ENCODE data around the gene CCDC9B. TPM values are rescaled to one million over a fixed set of nuclear protein-coding genes. Genes with fewer than 3 reads are reported as not detected.

CCDC9B gene
- total RNA-seq, 4 donors from 2014 or later: 5.4 to 34.4 (median 15.0) TPM

GRCh38 chr15:40334541-40334940 lies 6.2 kb downstream of the CCDC9B start:
- 33 to 60% methylated on average over 1 of the region's 3 CpGs for WGBS, 2 donors
- DNase-seq: no peak
- Histone ChIP-seq H3K4me3 (no peak overlapping the region), H3K9me3 (no peaks in the 10 kb centered on the region), H3K4me1 (peaks cover 53 to 88% (median 57%) of the 10 kb centered on the region in 3 donors), H3K27me3 (no peaks in the 10 kb centered on the region), H3K36me3 (peaks cover 0 to 19% (median 0%) of the 10 kb centered on the region in 3 donors), H3K27ac (peak overlapping the region; percentile 70 to 95 (median 94))
- intact Hi-C loops (cut with DNase I): no loop called here
- TF ChIP-seq CTCF (IDR thresholded peaks at IDR 0.05) (no peak), POLR2A (IDR thresholded peaks at IDR 0.05) (no peak)

- intact Hi-C loops (cut with DNase I): no loop called here
- 14 to 15% methylated on average over 2 to 6 of the region's 12 CpGs for WGBS, 2 donors
- Histone ChIP-seq H3K4me1 (peaks cover 47 to 85% (median 52%) of the 10 kb centered on the region in 3 donors), H3K9me3 (no peaks in the 10 kb centered on the region), H3K4me3 (peak overlapping the region in 1 of 4 donors; percentile 7), H3K36me3 (peaks cover 0 to 19% (median 0%) of the 10 kb centered on the region in 3 donors), H3K27ac (peak overlapping the region; percentile 70 to 95 (median 94)), H3K27me3 (no peaks in the 10 kb centered on the region)
- no peak for DNase-seq
- TF ChIP-seq POLR2A (IDR thresholded peaks at IDR 0.05) (peak in 1 of 4 donors; percentile 38), CTCF (IDR thresholded peaks at IDR 0.05) (peak in 1 of 6 experiments; percentile 9)
These were observed 6.7 kb downstream of the CCDC9B start for GRCh38 chr15:40333922-40334492.

GRCh38 chr15:40332113-40332781 lies 8.5 kb downstream of the CCDC9B start:
- no peak for TF ChIP-seq POLR2A (IDR thresholded peaks at IDR 0.05)
- TF ChIP-seq CTCF (IDR thresholded peaks at IDR 0.05): no peak
- H3K9me3 ChIP-seq: no peaks in the 10 kb centered on the region
- H3K4me3 ChIP-seq: no peak overlapping the region
- intact Hi-C loops (cut with DNase I): no loop called here
- 74 to 78% methylated on average over 8 of the region's 8 CpGs for WGBS, 2 donors
- peaks cover 0 to 15% (median 0%) of the 10 kb centered on the region in 3 donors for H3K36me3 ChIP-seq
- DNase-seq: no peak
- no peaks in the 10 kb centered on the region for H3K27me3 ChIP-seq
- peaks cover 33 to 85% (median 35%) of the 10 kb centered on the region in 3 donors for H3K4me1 ChIP-seq
- peak overlapping the region in 2 of 4 donors; percentile 31 to 92 for H3K27ac ChIP-seq

- WGBS, 2 donors: 89 to 94% methylated on average over 7 of the region's 7 CpGs
- H3K4me1 ChIP-seq: peaks cover 30 to 85% (median 31%) of the 10 kb centered on the region in 3 donors
These were observed 9.1 kb downstream of the CCDC9B start for GRCh38 chr15:40331637-40332036.

More at GRCh38 chr15:40331637-40332036, 9.1 kb downstream of the CCDC9B start:
- DNase-seq: no peak
- Histone ChIP-seq H3K9me3 (no peaks in the 10 kb centered on the region), H3K27ac (no peak overlapping the region), H3K4me3 (no peak overlapping the region), H3K27me3 (no peaks in the 10 kb centered on the region), H3K36me3 (peaks cover 0 to 12% (median 0%) of the 10 kb centered on the region in 3 donors)
- intact Hi-C loops (cut with DNase I): no loop called here
- TF ChIP-seq POLR2A (IDR thresholded peaks at IDR 0.05) (no peak), CTCF (IDR thresholded peaks at IDR 0.05) (no peak)

All from esophagus squamous epithelium (tissue), 5 donors.